NCI-H1105 (cell line): ENCODE results near the gene TYSND1.
A peak's percentile ranks its signal among the peaks of the same experiment; 100 is the strongest.
"Not testable (repeated sequence)": the region's sequence is repeated elsewhere in the genome, so short reads cannot be mapped to it uniquely, and the experiment has no call there.

Experiments
- DNase-seq: peaks from one replicate; lab custom pipeline; 2025; lab: John Stamatoyannopoulos, UW

The TYSND1 gene

DNA sequence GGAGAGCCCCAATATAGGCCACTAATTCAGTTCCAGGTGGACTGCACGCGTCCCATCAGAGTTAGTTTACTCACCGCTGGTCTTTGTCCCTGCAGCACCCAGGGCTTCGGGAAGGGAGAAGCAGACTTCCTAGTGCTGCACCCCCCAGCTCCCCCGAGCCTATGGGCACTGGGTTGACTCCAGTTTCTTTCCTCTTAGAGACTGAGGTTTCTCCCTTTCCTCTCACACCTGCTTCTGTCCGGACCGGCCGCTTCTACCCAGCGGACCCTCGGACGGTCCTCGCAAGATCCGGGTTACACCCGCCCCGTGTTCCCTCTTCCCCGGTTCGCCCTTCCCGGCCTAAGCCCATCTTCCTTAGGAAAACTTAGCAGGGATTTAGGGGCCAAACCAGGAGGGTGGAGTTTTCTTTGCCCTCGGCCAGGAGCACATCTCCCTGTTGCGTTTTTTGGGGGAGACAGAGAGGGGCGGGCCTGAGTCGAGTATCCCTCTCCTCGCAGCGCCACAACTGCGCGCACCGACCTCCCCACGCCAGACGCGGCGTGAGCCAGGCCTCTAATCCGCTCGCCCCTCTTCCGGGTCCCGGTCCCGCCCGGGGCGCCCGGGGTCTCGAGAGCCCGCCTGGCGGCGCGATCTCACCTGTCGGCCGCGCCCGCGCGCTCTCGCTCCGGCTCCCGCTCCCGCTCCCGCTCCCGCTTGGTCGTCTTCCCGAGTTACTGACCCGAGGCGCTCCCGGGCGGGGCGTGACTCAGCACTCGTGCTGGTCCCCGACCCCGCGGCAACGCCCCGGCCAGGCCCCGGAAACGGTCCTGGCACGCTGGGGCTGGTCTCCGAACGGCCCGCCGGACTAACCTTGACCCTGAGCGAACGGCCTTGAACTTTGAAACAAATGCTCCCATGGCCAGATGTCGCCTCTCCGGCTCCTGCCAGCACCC lies 14.1 kb downstream of the TYSND1 start, which contains the start of gene AIFM2:
Gene AIFM2, minus strand, starts transcription at position 728 of the 932 bp plus-strand sequence. CDS start 8,741 bp downstream, outside the sequence.
- peak; percentile 41 for DNase-seq

- no peak for DNase-seq
These were observed 15.0 kb downstream of the TYSND1 start for GRCh38 chr10:70131560-70131937.

- DNase-seq, result no peak
These were observed 15.5 kb downstream of the TYSND1 start for GRCh38 chr10:70130878-70131559.

GRCh38 chr10:70126700-70127395 lies 19.7 kb downstream of the TYSND1 start:
- no peak for DNase-seq

GRCh38 chr10:70125918-70126552 lies 20.5 kb downstream of the TYSND1 start:
- no peak for DNase-seq

- no peak for DNase-seq
These were observed 21.6 kb downstream of the TYSND1 start for GRCh38 chr10:70124918-70125317.

DNA sequence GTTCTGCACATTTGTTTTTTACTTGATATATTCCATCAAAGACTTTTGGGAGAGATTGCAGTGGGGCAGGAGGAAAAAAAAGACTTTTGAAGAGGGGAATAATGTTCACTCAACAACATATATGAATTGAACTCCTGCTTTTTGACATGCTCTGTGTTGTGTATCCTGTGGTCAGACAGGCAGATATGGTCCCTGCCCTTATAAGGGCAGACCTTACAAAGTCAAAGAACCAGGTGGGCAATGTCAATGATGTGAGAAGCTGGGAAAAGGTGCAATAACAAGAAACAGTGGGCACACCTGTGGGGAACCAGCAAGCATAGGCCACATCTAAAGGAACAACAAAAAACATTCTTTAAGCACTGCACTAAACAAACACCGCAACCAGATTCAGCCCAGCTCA lies 22.1 kb downstream of the TYSND1 start:
- no peak for DNase-seq

DNA sequence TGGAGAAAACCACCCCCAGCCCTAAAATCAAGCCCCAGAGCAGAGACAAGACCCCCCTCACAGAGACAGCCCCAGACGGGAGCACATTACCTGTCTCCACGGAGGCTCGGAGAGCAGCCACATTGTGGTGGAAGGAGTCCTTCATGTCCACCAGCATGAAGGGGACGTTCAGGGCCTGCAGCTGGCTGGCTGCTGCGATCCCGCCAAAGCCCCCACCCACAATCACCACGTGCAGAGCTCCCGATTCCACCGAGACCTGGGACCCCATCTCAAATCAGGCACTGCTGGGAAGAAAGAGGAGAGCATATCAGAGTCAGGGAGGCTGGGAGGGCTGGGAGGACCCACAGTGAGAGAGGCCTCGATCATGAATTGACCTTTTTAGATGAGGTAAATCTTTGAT lies 22.7 kb downstream of the TYSND1 start:
- DNase-seq, result no peak

DNA sequence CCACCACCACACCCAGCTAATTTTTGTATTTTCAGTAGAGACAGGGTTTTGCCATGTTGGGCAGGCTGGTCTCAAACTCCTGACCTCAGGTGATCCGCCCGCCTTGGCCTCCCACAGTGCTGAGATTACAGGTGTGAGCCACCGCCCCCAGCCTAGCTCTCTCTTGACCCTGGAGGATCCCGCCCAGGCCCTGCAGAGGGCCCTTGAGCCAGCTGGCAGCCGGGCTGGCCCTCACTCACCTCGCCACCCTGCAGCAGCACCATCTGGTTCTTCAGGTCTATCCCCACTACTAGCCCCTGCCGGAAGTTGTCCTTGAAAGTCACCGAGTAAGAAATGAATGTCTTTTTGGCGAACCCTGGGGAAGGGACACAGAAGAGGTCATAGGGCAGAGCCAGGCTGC lies 23.3 kb downstream of the TYSND1 start:
- not testable (repeated sequence) for DNase-seq

- no peak for DNase-seq
These were observed 23.8 kb downstream of the TYSND1 start for GRCh38 chr10:70122742-70123141.

DNA sequence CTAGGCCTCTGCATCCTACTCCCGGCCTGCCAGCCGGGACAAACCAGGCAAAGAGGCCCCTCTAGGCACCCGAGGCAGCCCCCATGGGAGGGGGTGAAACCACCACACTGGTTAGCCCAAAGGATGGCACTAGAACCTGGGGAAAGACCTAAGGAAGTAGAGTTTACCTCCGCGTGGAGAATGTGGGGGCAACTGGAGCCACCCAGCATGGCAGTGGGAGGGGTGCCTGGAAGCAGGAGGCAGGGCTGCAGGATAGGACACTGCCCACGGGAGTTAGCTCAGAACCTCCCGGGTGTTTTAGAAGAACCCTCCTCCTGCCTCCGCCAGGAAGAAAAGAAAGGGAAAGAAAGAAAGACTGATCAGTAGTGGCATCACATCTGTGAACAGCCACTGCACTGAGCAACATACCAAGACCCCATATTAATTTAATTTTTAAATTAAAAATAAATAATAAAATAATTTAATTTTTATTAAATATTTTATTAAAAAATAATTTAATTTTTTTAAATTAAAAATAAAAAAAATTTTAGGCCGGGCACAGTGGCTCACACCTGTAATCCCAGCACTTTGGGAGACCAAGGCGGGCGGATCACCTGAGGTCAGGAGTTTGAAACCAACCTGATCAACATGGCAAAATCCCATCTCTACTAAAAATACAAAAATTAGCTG lies 25.1 kb downstream of the TYSND1 start:
- DNase-seq, result no peak

GRCh38 chr10:70120417-70120816 lies 26.1 kb downstream of the TYSND1 start:
- no peak for DNase-seq

DNA sequence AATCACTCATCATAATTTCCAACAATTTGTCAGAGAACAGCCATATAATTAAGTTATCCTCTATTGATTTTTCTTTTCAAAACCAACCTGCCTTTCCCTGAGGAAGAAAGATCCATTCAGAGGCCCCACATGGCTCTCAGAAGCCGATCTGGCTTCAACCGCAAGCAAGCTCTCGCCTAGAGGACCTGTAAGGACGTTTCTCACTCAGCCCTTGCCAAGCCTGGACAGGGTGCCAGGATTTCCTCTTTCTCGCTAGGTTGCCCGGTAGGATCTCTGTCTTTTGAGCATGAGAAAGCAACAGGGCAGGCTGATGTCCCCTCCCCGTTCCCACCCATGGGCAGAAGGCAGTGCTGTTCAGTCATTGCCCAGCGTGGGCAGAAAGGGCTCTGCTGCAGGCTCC lies 26.9 kb downstream of the TYSND1 start:
- no peak for DNase-seq

DNA sequence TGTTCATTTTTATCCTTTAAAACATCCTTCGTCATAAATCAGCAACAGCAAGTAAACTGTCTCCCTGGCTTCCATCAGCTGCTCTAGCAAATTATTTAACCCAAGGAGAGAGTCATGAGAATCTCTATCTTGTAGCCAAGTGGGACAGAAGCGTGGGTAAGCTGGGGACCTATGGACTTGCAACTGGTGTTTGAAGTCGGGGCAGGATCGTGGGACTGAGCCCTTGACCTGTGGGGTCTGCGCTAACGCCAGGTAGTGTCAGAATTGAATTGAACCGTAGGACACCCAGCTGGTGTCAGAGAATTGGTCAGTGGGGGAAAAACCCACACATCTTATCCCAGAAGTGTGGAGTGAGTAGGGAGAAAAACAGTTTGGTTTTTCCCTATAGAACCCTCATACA lies 27.3 kb downstream of the TYSND1 start:
- no peak for DNase-seq

GRCh38 chr10:70118196-70118595 lies 28.3 kb downstream of the TYSND1 start:
- DNase-seq, result no peak

DNA sequence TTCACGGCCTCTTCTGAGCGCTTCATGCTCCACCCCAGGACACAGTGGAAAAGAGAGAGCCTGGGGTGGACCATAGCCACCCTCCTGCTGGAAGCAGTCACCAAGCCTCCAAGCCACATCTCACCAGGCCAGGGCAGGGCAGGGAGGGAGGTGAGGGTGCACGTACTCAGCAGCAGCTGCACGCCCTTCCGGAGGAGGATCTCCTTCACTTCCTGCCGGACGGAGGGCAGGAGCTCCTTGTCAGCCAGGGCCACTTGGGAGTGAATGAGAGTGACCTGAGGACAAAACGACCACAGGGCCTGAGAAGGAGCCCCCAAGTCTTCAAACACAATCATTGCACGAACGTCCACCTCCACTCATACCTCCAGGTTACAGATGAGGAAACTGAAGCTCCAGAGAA lies 28.9 kb downstream of the TYSND1 start:
- no peak for DNase-seq

DNA sequence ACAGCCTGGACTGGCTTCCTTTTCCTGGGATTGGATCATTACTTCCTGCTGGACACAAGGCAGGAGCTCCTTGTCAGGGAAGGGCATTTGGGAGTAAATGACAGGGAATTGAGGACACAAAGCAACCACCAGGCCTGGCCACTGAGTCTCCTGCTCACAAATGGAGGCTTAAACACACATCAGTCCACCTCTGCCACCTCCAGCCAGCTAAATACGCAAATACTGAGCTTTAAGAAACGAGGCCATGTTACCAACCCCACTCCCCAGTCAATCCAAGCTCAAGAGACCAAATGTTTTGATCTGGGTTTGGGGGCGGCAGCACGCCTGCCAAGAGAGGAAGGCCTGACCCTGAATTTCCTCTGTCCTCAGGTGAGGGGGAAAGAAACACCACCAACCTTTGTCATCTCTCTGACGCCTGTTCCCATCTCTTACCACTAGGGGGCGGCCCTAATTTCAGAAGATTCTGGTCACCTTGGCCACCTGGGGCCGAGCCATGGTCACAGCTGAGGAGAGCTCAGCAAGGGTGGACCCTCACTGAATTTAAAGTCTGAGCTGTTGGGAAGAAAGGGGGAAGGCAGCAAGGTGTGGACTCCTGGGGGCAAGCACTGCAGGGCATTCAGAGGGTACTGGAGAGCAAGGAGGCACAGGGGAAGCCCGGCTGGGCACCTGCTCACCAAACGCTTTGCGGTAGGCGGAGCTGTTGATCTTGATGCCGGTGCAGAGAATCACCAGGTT lies 30.4 kb downstream of the TYSND1 start:
- DNase-seq, result peak; percentile 13

DNA sequence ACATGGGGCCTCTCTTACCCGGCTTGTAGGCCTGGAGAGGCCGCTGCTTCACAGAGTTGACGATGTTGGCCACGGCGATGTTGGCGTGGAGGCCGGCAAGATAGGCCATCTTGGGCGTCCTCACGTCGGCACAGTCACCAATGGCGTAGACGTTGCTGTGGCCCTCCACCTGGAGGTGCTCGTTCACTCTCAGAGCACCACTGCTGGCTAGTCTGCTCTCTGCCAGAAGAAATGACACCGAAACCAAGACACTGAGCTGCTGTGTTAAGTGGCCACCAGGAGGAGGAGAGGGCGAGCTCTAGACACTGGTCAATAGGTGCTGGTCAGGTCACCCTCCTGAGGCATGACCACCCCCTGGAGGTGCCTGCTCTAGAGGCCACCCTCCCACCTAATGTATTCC lies 31.6 kb downstream of the TYSND1 start:
- DNase-seq, result no peak

DNA sequence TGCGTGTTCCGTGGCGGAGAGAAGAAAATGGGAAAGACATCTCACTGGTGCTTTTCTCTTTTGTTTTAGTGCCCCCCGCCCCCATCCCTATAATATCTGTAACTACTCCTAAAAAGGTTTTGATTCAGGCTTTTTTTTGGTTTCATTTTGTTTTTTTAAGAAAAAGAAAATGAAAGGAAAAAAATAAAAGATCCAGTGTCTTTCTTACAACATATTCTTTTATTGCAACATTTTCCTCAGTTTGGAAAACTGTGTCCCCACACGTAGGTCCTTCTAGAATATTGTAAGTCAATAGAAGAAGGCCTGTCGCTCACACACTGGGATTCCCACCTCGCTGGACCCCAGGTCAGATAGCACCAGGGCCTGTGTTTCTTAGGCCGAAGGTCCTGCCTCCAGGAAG lies 34.4 kb downstream of the TYSND1 start:
- no peak for DNase-seq

DNA sequence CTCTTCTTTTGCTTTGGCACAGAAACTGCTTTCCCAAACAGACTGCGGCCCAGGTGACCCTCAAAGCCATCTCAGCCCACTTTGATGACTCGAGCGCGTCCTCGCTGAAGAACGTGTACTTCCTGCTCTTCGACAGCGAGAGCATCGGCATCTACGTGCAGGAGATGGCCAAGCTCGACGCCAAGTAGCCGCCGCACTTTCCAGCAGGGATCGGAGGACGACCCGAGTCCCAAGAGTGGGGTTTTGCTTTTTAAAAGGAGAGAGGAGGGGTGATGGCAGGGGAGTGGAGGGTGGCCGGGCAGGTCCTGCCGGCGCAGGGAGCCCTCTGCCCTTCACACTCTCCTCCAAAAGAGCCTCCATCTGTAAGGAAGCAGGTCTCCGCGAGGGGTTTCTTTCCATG lies 35.0 kb downstream of the TYSND1 start:
- no peak for DNase-seq
